Skeletal muscle satellite cell (primary cell): ENCODE measurements around the gene GRAMD2B.
"Not testable (repeated sequence)": the region's sequence is repeated elsewhere in the genome, so short reads cannot be mapped to it uniquely, and the experiment has no call there.

Experiments
- H3K27me3 ChIP-seq: 2 replicates; pipeline ENCODE4 v1.7.0; 2013; ENCODE audit warnings: low read length; ENCODE audit not compliant: control insufficient read depth, insufficient read depth
- H3K36me3 ChIP-seq: 2 replicates; pipeline ENCODE4 v1.7.0; 2013; ENCODE audit warnings: mild to moderate bottlenecking, control low read depth, low read length; ENCODE audit not compliant: insufficient read depth
- H3K4me1 ChIP-seq: 2 replicates; pipeline ENCODE4 v1.7.0; 2013; ENCODE audit warnings: low read length; ENCODE audit not compliant: control insufficient read depth, insufficient read depth
- H3K4me2 ChIP-seq: 2 replicates; pipeline ENCODE4 v1.7.0; 2013; ENCODE audit warnings: mild to moderate bottlenecking, low read length
- H3K4me3 ChIP-seq: 2 replicates; pipeline ENCODE4 v1.7.0; 2013; ENCODE audit warnings: low read length
- H3K9ac ChIP-seq: 2 replicates; pipeline ENCODE4 v1.7.0; 2013; ENCODE audit warnings: mild to moderate bottlenecking, low read depth, low read length, moderate library complexity
- H3K9me3 ChIP-seq: replicated peaks from 2 replicates; pipeline ENCODE4 v1.7.0; 2013; ENCODE audit warnings: mild to moderate bottlenecking, control low read depth, low read length

The GRAMD2B gene

GRCh38 chr5:126516133-126516532 lies 92.9 kb downstream of the GRAMD2B start:
- Histone ChIP-seq H3K4me3 (no peak overlapping the region), H3K36me3 (no peaks in the 10 kb centered on the region), H3K9me3 (no peaks in the 10 kb centered on the region), H3K27me3 (no peaks in the 10 kb centered on the region), H3K4me2 (no peak overlapping the region), H3K9ac (no peak overlapping the region), H3K4me1 (peaks cover 16% of the 10 kb centered on the region)

DNA sequence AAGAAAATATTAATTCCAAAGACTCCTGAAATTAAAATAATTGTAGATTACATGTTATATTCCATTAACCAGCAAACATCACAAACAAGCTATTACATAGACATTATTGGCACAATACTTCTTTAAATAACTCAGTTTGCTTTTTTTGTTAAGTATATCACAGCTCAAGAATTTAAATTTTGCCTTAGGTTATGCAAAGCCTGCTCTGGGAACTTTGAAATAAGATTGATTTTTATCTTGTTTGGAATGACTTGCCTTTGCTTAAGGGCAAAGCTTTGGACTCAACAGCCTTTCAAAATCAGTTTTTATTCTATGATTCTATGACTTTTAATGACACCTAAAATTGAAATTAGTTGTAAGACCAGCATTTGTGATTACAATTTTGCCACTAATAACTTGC lies 93.6 kb downstream of the GRAMD2B start:
- H3K36me3 ChIP-seq: no peaks in the 10 kb centered on the region
- H3K4me2 ChIP-seq: no peak overlapping the region
- H3K27me3 ChIP-seq: no peaks in the 10 kb centered on the region
- H3K4me1 ChIP-seq: peaks cover 16% of the 10 kb centered on the region
- no peak overlapping the region for H3K4me3 ChIP-seq
- no peaks in the 10 kb centered on the region for H3K9me3 ChIP-seq
- no peak overlapping the region for H3K9ac ChIP-seq

GRCh38 chr5:126519223-126519622 lies 96.0 kb downstream of the GRAMD2B start:
- H3K4me1 ChIP-seq: peaks cover 16% of the 10 kb centered on the region
- H3K9ac ChIP-seq, H3K36me3 ChIP-seq, H3K4me2 ChIP-seq, H3K27me3 ChIP-seq, H3K4me3 ChIP-seq, H3K9me3 ChIP-seq: not testable (repeated sequence)

GRCh38 chr5:126519637-126520592 lies 96.7 kb downstream of the GRAMD2B start:
- Histone ChIP-seq H3K36me3 (no peaks in the 10 kb centered on the region), H3K4me1 (peaks cover 16% of the 10 kb centered on the region), H3K4me2 (peak overlapping the region; percentile 38), H3K4me3 (no peak overlapping the region), H3K27me3 (no peaks in the 10 kb centered on the region), H3K9me3 (no peaks in the 10 kb centered on the region), H3K9ac (no peak overlapping the region)

- Histone ChIP-seq H3K4me3 (no peak overlapping the region), H3K9ac (no peak overlapping the region), H3K4me1 (peaks cover 16% of the 10 kb centered on the region), H3K4me2 (no peak overlapping the region), H3K27me3 (no peaks in the 10 kb centered on the region), H3K36me3 (no peaks in the 10 kb centered on the region), H3K9me3 (no peaks in the 10 kb centered on the region)
Measured at GRCh38 chr5:126520593-126520953, 97.4 kb downstream of the GRAMD2B start.

GRCh38 chr5:126521130-126521529 lies 97.9 kb downstream of the GRAMD2B start:
- H3K9ac ChIP-seq: no peak overlapping the region

GRCh38 chr5:126523818-126524510 lies 100.8 kb downstream of the GRAMD2B start:
- Histone ChIP-seq H3K4me3 (no peak overlapping the region), H3K9ac (no peak overlapping the region), H3K36me3 (no peaks in the 10 kb centered on the region), H3K9me3 (no peaks in the 10 kb centered on the region), H3K4me2 (no peak overlapping the region), H3K27me3 (no peaks in the 10 kb centered on the region), H3K4me1 (peaks cover 19% of the 10 kb centered on the region)

More at GRCh38 chr5:126521130-126521529, 97.9 kb downstream of the GRAMD2B start:
- no peaks in the 10 kb centered on the region for H3K9me3 ChIP-seq
- H3K4me1 ChIP-seq: peaks cover 14% of the 10 kb centered on the region
- no peak overlapping the region for H3K4me2 ChIP-seq
- H3K4me3 ChIP-seq: no peak overlapping the region
- no peaks in the 10 kb centered on the region for H3K27me3 ChIP-seq
- no peaks in the 10 kb centered on the region for H3K36me3 ChIP-seq

DNA sequence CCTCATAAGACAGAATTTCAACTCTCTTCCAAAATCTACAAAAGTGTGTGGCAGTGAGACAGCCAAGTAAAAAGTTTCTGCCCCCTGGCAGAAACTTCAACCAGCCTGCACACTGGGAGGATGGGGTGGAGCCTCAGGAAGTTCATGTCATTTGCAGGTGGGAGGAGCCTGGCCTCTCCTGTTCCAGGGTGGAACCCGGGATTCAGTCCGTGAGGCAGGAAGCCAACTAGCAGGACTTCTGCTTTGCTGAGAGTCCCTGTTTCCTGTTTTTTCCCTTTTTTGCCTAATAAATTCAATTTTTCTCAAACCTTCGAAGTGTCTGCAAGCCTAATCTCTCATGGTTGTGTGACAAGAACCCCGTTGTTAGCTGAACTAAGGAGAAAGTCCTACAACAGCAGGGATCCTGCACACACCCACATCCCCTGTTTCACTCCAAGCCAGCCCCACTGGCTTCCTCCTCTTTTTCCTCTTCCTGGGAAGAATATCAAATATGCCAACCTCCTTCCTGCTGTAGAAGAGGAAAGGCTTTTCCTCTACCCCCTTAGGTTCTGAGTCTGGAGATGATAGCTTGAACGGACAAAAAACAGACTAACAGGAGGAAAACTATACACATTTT lies 102.5 kb downstream of the GRAMD2B start:
- no peaks in the 10 kb centered on the region for H3K9me3 ChIP-seq
- H3K4me1 ChIP-seq: peaks cover 11% of the 10 kb centered on the region
- no peak overlapping the region for H3K4me2 ChIP-seq
- H3K36me3 ChIP-seq: no peaks in the 10 kb centered on the region
- H3K4me3 ChIP-seq: no peak overlapping the region
- H3K27me3 ChIP-seq: no peaks in the 10 kb centered on the region
- no peak overlapping the region for H3K9ac ChIP-seq

DNA sequence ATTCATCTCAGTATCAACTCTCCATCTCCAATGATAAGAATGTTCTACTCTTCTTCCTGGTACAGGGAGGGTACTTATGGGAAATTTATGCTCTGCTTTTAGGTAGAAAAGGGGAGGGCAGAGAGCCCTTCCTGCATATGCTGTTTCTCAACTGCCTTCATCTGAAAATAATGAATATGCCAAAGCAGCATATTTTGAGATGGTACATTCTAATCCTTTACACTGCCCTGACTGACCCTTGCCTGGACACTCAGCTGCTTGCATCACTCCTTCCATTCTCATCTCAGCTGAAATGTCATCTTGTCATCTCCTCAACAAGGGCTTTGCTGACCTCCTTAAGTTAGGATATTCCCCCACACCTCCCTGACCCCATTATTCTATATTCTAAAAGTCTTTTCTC lies 103.3 kb downstream of the GRAMD2B start:
- no peaks in the 10 kb centered on the region for H3K36me3 ChIP-seq
- no peaks in the 10 kb centered on the region for H3K9me3 ChIP-seq
- H3K27me3 ChIP-seq: no peaks in the 10 kb centered on the region
- no peak overlapping the region for H3K4me2 ChIP-seq
- no peak overlapping the region for H3K9ac ChIP-seq
- H3K4me1 ChIP-seq: peaks cover 13% of the 10 kb centered on the region
- H3K4me3 ChIP-seq: no peak overlapping the region

DNA sequence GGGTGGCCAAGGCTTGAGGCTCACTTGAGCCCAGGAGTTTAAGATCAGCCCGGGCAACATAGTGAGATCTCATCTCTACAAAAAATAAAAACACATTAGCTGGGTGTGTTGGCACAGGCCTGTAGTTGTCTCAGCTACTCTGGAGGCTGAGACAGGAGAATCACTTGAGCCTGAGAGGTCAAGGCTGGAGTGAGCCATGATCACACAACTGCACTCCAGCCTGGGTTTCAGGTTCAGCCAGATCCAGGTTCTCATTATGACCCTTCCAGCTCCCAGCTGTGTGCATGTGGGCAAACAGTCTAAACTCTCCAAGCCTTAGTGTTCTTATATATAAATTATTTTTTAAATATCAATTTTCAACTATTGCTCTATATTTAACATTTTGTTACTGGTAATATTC lies 103.9 kb downstream of the GRAMD2B start:
- H3K36me3 ChIP-seq: no peaks in the 10 kb centered on the region
- no peaks in the 10 kb centered on the region for H3K27me3 ChIP-seq
- H3K4me1 ChIP-seq: peaks cover 19% of the 10 kb centered on the region
- no peak overlapping the region for H3K4me2 ChIP-seq
- no peaks in the 10 kb centered on the region for H3K9me3 ChIP-seq
- H3K4me3 ChIP-seq: no peak overlapping the region
- no peak overlapping the region for H3K9ac ChIP-seq

DNA sequence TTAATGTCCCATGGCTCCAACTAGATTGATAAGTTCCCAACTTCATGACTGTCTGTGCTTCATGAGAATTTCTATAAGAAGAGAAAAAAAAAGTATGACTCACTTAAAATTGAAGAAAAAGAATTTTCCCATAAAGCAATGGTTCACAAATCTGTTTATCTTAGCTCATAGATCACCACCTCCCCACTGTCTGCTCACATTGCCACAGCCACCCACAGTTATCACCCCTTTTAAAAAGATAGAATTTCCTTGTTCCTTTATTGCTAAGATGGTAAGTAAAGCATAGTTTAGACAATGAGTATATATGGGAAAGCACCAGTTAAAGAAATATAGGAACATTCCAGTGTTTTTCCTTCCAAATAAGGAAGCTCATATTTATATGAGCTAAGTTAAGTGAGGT lies 104.7 kb downstream of the GRAMD2B start:
- peaks cover 19% of the 10 kb centered on the region for H3K4me1 ChIP-seq
- H3K9ac ChIP-seq: no peak overlapping the region
- no peaks in the 10 kb centered on the region for H3K36me3 ChIP-seq
- H3K9me3 ChIP-seq: no peaks in the 10 kb centered on the region
- no peaks in the 10 kb centered on the region for H3K27me3 ChIP-seq
- no peak overlapping the region for H3K4me3 ChIP-seq
- no peak overlapping the region for H3K4me2 ChIP-seq
